Stimulated activated naive CD4-positive, alpha-beta T cell treated with Interleukin-2 at 50 U/mL for 16 hours (primary cell): ENCODE measurements around the gene ELF3.
"Not testable (repeated sequence)": the region's sequence is repeated elsewhere in the genome, so short reads cannot be mapped to it uniquely, and the experiment has no call there.

Source experiments
- DNase-seq: peaks from one replicate; lab custom pipeline; 2025; lab: John Stamatoyannopoulos, UW

The ELF3 gene

DNA sequence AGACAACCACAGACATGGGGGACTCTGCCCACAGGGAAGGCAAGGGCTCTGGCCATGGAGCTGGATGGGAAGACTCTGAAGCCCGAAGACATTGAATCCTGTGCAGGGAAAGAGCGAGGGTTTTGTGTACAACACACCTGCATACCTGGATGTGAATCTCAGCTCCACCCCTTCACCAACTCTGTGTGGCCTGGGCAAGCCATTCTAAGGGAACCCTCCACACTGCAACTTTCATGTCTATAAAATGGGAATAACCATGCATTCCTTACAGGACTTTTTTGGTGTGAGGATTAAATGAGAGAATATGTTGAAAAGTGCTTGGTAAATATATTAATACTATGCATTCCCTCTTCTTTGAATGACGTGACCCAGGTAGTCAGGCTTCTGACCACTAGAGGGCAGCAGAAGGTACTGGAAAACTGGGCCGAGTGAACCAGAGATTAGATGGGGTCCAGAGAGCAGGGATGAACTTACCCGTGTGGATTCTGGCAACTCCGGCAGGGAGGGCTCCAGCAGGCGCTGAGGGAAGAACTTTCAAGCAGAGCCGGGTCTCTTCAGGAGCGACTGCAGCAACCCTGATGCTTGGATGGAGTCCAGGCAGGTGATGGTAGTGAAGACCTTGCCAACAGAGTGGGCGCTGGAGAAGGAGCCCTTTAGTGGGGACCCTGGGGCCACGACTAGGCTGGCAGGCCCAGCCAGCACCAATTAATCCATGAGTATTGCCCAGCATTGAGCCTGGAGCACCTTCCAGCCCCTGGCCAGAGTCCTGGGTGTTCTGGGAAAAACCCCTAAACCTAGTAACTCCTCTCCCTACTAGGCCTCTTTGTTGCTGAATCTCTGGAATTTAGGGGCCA is 834 bp upstream of the ELF3 start:
- peak; percentile 33 for DNase-seq

DNA sequence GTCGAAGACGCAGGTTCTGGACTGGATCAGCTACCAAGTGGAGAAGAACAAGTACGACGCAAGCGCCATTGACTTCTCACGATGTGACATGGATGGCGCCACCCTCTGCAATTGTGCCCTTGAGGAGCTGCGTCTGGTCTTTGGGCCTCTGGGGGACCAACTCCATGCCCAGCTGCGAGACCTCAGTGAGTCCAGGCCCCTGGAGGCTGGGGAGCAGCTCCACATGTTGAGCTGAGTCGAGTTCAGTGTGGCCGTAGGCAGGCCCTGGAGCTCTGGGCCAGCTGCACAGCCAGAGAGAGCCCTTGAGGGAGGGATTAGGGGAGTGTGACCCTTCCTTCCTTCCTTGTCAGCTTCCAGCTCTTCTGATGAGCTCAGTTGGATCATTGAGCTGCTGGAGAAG is 1.6 kb downstream of the ELF3 start:
- no peak for DNase-seq

- DNase-seq: no peak
Observed at GRCh38 chr1:202012544-202013478, 2.4 kb downstream of the ELF3 start.

GRCh38 chr1:202013603-202014002 is 3.2 kb downstream of the ELF3 start:
- DNase-seq: no peak

- DNase-seq: no peak
Observed at GRCh38 chr1:202014060-202014459, 3.7 kb downstream of the ELF3 start.

GRCh38 chr1:202014915-202015661 is 4.7 kb downstream of the ELF3 start:
- DNase-seq: no peak

GRCh38 chr1:202015662-202015937 is 5.2 kb downstream of the ELF3 start:
- DNase-seq: no peak

DNA sequence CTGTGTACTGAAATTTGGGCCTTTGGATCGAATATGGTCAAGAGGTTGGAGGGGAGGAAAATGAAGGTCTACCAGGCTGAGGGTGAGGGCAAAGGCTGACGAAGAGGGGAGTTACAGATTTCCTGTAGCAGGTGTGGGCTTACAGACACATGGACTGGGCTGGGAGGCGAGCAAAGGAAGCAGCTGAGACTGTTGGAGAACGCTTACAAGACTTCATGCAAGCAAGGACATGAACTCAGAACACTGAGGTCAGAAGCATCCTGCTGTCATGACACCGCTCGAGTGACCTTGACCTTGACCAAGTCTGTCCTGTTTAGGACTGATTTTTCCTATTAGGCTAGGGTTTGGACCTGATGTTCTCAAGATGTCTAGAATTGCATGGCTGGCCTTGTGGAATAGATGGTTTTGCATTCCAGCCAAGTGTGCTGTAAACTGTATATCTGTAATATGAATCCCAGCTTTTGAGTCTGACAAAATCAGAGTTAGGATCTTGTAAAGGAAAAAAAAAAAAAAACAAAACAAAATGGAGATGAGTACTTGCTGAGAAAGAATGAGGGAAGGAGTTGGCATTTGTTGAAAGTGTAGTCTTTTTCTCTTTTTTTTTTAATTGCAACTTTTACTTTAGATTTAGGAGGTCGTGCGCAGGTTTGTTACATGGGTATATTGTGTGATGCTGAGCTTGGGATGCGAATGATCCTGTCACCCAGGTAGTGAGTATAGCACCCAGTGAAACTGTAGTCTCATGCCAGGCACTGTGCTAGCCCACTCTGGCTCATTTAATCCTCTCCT is 5.8 kb downstream of the ELF3 start:
- no peak for DNase-seq

DNA sequence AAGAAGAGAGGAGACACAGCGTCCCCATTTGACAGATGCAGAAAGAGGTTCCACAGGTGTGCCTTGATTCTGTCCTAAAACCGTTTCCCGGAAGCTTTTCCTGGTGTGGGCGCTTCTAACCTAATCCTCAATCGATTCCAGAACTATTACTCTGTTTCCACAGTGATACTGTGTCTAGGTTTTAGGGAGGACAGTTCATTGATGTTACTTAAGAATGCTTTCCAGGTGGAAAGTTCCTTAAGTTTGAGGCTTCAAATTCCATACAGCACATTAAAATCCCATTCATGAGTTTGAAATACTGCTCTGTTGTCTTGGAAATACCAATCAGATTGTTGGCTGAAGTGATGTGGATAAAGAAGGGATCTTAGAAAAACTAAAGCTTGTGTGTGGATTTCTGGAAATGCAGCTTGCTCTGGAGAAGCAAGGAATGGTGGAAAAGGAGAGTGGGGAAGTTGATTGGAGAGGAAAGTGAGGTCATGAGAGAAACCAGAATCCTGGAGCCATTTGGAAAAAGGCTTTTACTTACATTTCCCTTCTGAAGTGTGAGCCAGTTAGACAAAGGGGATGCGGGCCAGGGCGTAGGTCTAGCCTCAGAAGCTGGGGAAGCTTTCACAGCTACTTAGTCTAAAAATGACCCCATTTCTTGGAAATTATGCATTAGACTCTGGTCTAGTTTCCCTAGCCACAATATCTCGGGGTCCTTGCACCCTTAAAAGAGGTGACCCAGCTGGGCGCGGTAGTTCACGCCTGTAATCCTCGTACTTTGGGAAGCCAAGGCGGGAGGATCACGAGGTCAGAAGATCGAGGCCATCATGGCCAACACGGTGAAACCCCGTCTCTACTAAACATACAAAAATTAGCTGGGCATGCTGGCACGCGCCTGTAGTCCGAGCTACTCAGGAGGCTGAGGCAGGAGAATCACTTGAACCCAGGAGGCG is 6.7 kb downstream of the ELF3 start:
- no peak for DNase-seq

- no peak for DNase-seq
Observed at GRCh38 chr1:202017749-202018467, 7.5 kb downstream of the ELF3 start.

GRCh38 chr1:202018468-202019234 is 8.3 kb downstream of the ELF3 start:
- DNase-seq: no peak

GRCh38 chr1:202019235-202019558 is 8.8 kb downstream of the ELF3 start:
- DNase-seq: not testable (repeated sequence)

DNA sequence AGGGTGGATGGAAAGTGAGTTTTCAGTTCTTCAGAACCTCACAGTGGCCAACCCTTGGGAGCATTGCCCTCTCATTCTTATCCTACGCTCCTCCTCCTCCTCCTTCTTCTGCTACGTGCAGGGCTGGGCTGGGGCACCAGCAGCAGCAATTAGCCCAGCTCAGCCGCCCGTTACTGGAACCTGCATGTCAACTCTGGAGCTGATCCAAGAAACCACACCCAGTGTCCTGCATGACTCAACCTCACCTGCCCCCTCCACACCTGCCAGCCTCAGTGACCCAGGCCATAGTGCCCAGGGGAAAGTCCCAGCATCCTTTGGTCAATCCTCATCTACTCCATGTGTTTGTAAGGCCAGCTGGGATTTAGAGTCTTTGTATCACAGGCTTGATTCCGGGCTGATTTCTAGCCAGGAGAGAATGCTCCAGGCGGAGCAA is 12.6 kb downstream of the ELF3 start:
- no peak for DNase-seq

DNA sequence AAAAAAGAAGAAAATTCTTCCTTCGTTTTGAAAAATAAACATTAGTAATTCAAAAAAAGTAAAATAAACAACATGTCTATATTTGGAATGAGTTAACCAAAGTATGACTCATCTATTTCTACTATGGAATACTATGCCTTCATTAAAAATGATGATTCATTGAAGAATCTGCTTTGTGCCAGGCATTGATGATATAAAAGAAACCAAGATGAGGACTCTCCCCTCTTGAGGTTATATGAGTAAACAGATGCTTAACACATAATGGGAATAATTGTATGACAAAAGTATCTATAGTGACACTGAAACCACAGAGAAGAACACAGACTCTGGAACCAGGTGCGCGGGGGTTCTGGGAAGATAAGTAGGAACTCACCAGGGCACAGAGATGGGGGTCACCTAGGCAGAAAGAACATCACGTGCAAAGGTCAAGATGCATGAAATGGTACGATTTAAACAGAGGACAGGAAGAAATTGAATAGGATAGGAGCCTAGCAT is 18.8 kb downstream of the ELF3 start:
- DNase-seq: no peak

DNA sequence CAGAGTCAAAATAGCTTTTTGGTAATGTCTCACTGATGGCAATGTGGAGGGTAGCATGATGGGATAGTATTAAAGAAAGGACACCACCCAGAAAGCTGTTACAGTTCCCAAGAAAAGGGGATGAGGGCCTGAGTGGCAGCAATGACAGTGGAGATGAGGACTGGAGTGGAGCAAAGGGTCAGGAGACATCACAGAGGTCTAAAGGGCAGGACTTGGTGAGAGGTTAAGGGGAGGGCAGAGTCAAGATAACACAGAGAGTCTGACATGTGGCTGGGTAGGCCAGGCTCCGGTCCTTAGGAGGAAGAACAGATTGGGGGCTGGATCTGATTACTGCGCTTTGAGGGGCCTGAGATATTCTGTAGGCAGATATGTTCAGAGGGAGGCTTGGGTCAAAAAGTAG is 19.3 kb downstream of the ELF3 start:
- DNase-seq: no peak

- no peak for DNase-seq
Observed at GRCh38 chr1:202031796-202032195, 21.4 kb downstream of the ELF3 start.

DNA sequence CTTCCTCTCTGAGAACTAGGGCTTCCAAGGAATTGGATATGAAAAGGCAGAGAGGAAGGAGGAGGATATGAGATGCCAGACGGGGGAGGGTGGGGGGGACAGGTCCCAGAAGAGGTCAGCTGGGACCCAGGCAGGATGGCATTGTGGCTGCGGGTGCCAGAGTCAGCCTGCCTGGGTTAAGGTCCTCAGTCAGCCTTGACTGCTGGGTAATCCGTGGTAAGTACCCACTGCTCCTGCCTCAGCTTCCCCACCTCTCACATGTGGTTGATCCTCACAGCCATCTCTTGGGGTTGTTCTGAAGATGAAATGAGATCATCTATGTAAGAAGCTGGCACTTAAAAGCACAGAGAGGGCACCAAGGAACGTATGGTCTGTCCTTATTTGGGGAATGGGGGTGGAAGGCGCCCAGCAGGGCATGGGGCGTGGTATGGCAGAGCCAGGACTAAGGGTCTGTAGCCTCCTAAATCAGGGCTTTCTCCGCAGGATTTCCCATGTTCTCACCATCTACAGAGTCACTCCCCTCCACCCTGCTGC is 23.8 kb downstream of the ELF3 start:
- DNase-seq: no peak

- no peak for DNase-seq
Observed at GRCh38 chr1:202034683-202035462, 24.5 kb downstream of the ELF3 start.
